Neural cell (in vitro differentiated cells): ENCODE results near the gene GABBR2.

Source experiments
- CTCF ChIP-seq: fragments of 450-650 bp; IDR thresholded peaks from 2 replicates; pipeline ENCODE4 v1.5.1; 2014; ENCODE audit warnings: antibody characterized with exemption, mild to moderate bottlenecking, moderate library complexity; ENCODE audit not compliant: poor library complexity, severe bottlenecking
- TAF1 ChIP-seq: IDR thresholded peaks from 2 replicates; pipeline ENCODE4 v1.6.1; 2012; ENCODE audit warnings: low read depth

DNA sequence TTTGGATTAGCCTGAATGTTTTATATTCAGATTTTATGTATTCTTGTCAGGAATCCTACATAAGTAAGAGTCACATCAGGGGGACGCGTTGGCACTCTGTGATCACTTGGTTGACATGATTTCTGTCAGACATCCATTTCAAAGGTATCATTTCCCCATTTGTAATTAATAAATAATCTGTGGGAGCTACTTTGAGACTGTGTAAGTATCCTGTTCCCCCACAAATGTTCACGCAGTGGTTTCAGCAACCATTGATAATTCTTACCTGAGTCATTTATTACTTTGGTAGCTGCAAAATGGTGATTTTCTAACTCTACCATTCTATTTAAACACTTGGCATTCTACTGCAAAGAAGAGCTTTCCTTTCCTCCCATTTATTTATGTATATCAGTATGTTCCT is 396.4 kb downstream of the GABBR2 start:
- TF ChIP-seq TAF1 (no peak), CTCF (no peak)
